ENCODE results near the gene BCOR.

DNA sequence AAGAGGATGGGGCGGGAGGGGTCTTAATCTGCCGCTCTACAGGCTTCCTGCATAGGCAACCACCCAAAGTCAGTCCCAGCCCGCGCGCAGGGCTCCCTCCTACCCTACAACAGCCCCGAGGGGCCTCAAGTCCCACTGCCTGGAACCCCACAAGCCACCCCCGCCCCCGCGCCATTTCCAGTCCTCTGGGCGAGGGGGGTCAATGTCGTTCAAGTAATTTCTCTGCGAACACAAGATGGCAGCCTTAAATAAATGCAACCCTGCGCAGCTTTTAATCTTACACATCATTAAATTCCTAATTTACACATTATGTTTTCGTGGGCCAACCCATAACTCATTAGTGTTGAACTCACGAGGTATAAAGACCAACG, 92.9 kb downstream of the BCOR start:
- TF ChIP-seq CTCF (conservative IDR thresholded peaks at IDR 0.05 in 1 of 2, IDR thresholded peaks at IDR 0.05 in 1 of 2; ENCODE audit: low read depth in 1 of 2, low read length in 2 of 2) (no peak), EZH2 (IDR thresholded peaks at IDR 0.05; ENCODE audit: low read length, missing control alignments) (no peak)

Measured in fibroblast of lung (primary cell).